GM19467 (cell line): ENCODE results near the gene NPAT.
A peak's percentile ranks its signal among the peaks of the same experiment; 100 is the strongest.

Experiments
- ATAC-seq: cut with Tn5 transposase; IDR thresholded peaks from one replicate; pipeline ENCODE4 v1.9.1; 2021; ENCODE audit warnings: mild to moderate bottlenecking, moderate library complexity; ENCODE audit not compliant: unreplicated experiment

The NPAT gene

GRCh38 chr11:108220721-108221336 is 1.6 kb downstream of the NPAT start:
- ATAC-seq: no peak

- no peak for ATAC-seq
Measured at GRCh38 chr11:108218912-108219783, 3.3 kb downstream of the NPAT start.

GRCh38 chr11:108218455-108218854 is 4.0 kb downstream of the NPAT start:
- ATAC-seq: no peak

GRCh38 chr11:108216988-108217387 is 5.5 kb downstream of the NPAT start:
- no peak for ATAC-seq

- no peak for ATAC-seq
Measured at GRCh38 chr11:108213784-108214183, 8.7 kb downstream of the NPAT start.

- no peak for ATAC-seq
Measured at GRCh38 chr11:108210441-108210840, 12.0 kb downstream of the NPAT start.

- ATAC-seq: no peak
Measured at GRCh38 chr11:108207683-108208060, 14.8 kb downstream of the NPAT start.

GRCh38 chr11:108206969-108207682 is 15.3 kb downstream of the NPAT start:
- ATAC-seq: no peak

GRCh38 chr11:108206171-108206570 is 16.3 kb downstream of the NPAT start:
- no peak for ATAC-seq

- ATAC-seq: no peak
Measured at GRCh38 chr11:108204929-108205499, 17.4 kb downstream of the NPAT start.

- ATAC-seq: no peak
Measured at GRCh38 chr11:108204376-108204775, 18.1 kb downstream of the NPAT start.

- no peak for ATAC-seq
Measured at GRCh38 chr11:108203075-108203474, 19.4 kb downstream of the NPAT start.

GRCh38 chr11:108199446-108200321 is 22.8 kb downstream of the NPAT start:
- ATAC-seq: peak; percentile 48

GRCh38 chr11:108198833-108199232 is 23.6 kb downstream of the NPAT start:
- ATAC-seq: no peak

- ATAC-seq: no peak
Measured at GRCh38 chr11:108197351-108197750, 25.1 kb downstream of the NPAT start.

GRCh38 chr11:108196901-108197300 is 25.5 kb downstream of the NPAT start:
- no peak for ATAC-seq

- no peak for ATAC-seq
Measured at GRCh38 chr11:108193725-108194124, 28.7 kb downstream of the NPAT start.

GRCh38 chr11:108177570-108177969 is 44.9 kb downstream of the NPAT start:
- no peak for ATAC-seq

- no peak for ATAC-seq
Measured at GRCh38 chr11:108170184-108170583, 52.3 kb downstream of the NPAT start.

- no peak for ATAC-seq
Measured at GRCh38 chr11:108167624-108168023, 54.8 kb downstream of the NPAT start.
